Spleen (tissue), 13 donors: ENCODE results near the gene AHCYL2. TPM values are rescaled to one million over a fixed set of nuclear protein-coding genes. Genes with fewer than 3 reads are reported as not detected.

Experiments
- DNase-seq: peaks from one replicate; pipeline ENCODE4 v3.0.0-alpha.2; 2020
- H3K27ac ChIP-seq, 8 donors: fragments of 200-600 bp; sonication (generic) in 7 of 8; 1 replicate in 4 of 8; 2 replicates in 4 of 8; pipeline versions ENCODE4 v1.5.0 to v1.8.0; 2016 to 2021; ENCODE audit warnings: inconsistent platforms in 4 of 8, mild to moderate bottlenecking in 4 of 8, moderate library complexity in 1 of 8
- H3K27me3 ChIP-seq, 7 donors: fragments of 200-600 bp; sonication (generic) in 6 of 7; replicated peaks in 1 of 7; 1 replicate in 4 of 7; 2 replicates in 3 of 7; pipeline versions ENCODE4 v1.5.0 to v1.8.0; 2016 to 2021; ENCODE audit warnings: inconsistent platforms in 3 of 7, mild to moderate bottlenecking in 1 of 7
- H3K36me3 ChIP-seq, 6 donors: fragments of 200-600 bp; sonication (generic) in 5 of 6; 1 replicate in 4 of 6; 2 replicates in 2 of 6; pipeline versions ENCODE4 v1.5.0 to v1.8.0; 2016 to 2021; ENCODE audit warnings: inconsistent platforms in 2 of 6
- H3K4me1 ChIP-seq, 6 donors: fragments of 200-600 bp; sonication (generic) in 5 of 6; 1 replicate in 3 of 6; 2 replicates in 3 of 6; pipeline versions ENCODE4 v1.5.0 to v1.8.0; 2016 to 2021; ENCODE audit warnings: inconsistent platforms in 3 of 6
- H3K4me3 ChIP-seq, 8 donors: fragments of 200-600 bp; sonication (generic) in 7 of 8; 1 replicate in 4 of 8; 2 replicates in 4 of 8; pipeline versions ENCODE4 v1.5.0 to v1.8.0; 2016 to 2021; ENCODE audit warnings: inconsistent platforms in 4 of 8, mild to moderate bottlenecking in 4 of 8, moderate library complexity in 2 of 8
- H3K9me3 ChIP-seq, 8 donors: fragments of 200-600 bp; sonication (generic) in 7 of 8; 1 replicate in 4 of 8; 2 replicates in 4 of 8; pipeline versions ENCODE4 v1.5.0 to v1.8.0; 2016 to 2021; ENCODE audit warnings: inconsistent platforms in 4 of 8
- CTCF ChIP-seq, 11 experiments: fragments of 200-600 bp in 7 of 11; fragments of 450-650 bp in 4 of 11; sonication (generic) in 4 of 11; IDR thresholded peaks in 8 of 11; conservative IDR thresholded peaks in 3 of 11; 1 replicate in 7 of 11; 2 replicates in 4 of 11; pipeline versions ENCODE4 v1.4.0 to v1.8.0; 2016 to 2021; ENCODE audit warnings: antibody characterized with exemption in 11 of 11, inconsistent platforms in 4 of 11, mild to moderate bottlenecking in 1 of 11
- POLR2A ChIP-seq, 3 donors: fragments of 450-650 bp; IDR thresholded peaks; one replicate each; pipeline ENCODE4 v1.5.1; 2017; ENCODE audit warnings: antibody characterized with exemption in 3 of 3, mild to moderate bottlenecking in 1 of 3
- POLR2AphosphoS5 ChIP-seq, 3 donors: sonication (generic); formaldehyde crosslinking; IDR thresholded peaks; one replicate each; pipeline ENCODE4 v1.5.1; 2017; ENCODE audit warnings: antibody characterized with exemption in 3 of 3
- WGBS, 5 donors: extraction: QIAGEN DNeasy Blood & Tissue Kit in 3 of 5; methylation state at CpG; one replicate each; pipeline versions ENCODE4 v1.1.5 to v1.1.7; 2013 to 2018; 5-methylcytosine and 5-hydroxymethylcytosine counted together
- intact Hi-C: fragments of 100-400 bp; cut with DNase I; formaldehyde crosslinking; loops from one replicate; pipeline ENCODE4 v1.15.0; 2023; ENCODE audit warnings: low total_unique reads
- long read RNA-seq, 2 donors: transcript quantifications; one replicate each; lab custom pipeline, GENCODE V29; 2026
- polyA plus RNA-seq, 3 donors: library from polyadenylated mRNA; stranded (reverse); fragments of 200-250 nt; gene quantifications; one replicate each; pipeline ENCODE4 v1.2.1, GENCODE V29; 2013
- total RNA-seq, 7 donors: library from RNA; depleted of rRNA in 3 of 7; stranded (reverse); fragments of >200 nt in 3 of 7; fragmentation: NEBNext Ultra II Directional in 4 of 7; extraction: Animal tissue kit (Norgen Biotek cat#: 25700) in 4 of 7; gene quantifications; one replicate each; pipeline versions ENCODE4 v1.1.0 to v1.2.1, GENCODE V29; 2016 to 2021
- donor health status: healthy with polysubstance abuse.
- donor health status: DM: no; HTN: no; CAD: no; lungs with moderate emphysema.
- donor health status: DM: no; HTN: no; CAD: no.
- donor health status: Bipolar disorder and iron deficiency.
- donor health status: healthy.
- donor health status: DM: no; HTN: no; CAD: no.
- donor health status: DM: yes; HTN: yes; CAD: no.

The AHCYL2 gene
- total RNA-seq (10 to 100 TPM; 14.1 to 20.1 (median 18.3) TPM), polyA plus RNA-seq (1 to 10 TPM; 3.1 to 3.3 (median 3.3) TPM)
- long read RNA-seq, donor 1, full-length matches to known transcripts: 3 of 3 reads
- long read RNA-seq, donor 1, partial matches to known transcripts: 0 of 3 reads
- long read RNA-seq, donor 1, other reads (novel, unspliced or antisense): 0 of 3 reads
- long read RNA-seq, donor 2, full-length matches to known transcripts: 2 of 2 reads
- long read RNA-seq, donor 2, partial matches to known transcripts: 0 of 2 reads
- long read RNA-seq, donor 2, other reads (novel, unspliced or antisense): 0 of 2 reads

- peak within 1 kb of the TSS; percentile 73 to 100 (median 96) for H3K4me3 ChIP-seq
- TF ChIP-seq CTCF (IDR thresholded peaks at IDR 0.05 in 8 of 11, conservative IDR thresholded peaks at IDR 0.05 in 3 of 11): peak in 1 of 11 experiments; percentile 36
- peak; percentile 85 to 89 (median 87) for TF ChIP-seq POLR2AphosphoS5 (IDR thresholded peaks at IDR 0.05)
- TF ChIP-seq POLR2A (IDR thresholded peaks at IDR 0.05): peak in 1 of 3 donors; percentile 27
- H3K27ac ChIP-seq: peak within 1 kb of the TSS; percentile 89 to 97 (median 95)
- H3K36me3 ChIP-seq: no peaks in the 10 kb centered on the region
- no peaks in the 10 kb centered on the region for H3K9me3 ChIP-seq
- intact Hi-C loops: loop anchor here (10.0 kb wide), 2 partner anchors 50 to 250 kb away; no protein-coding TSS in a partner anchor
- H3K27me3 ChIP-seq: no peaks in the 10 kb centered on the region
- H3K4me1 ChIP-seq: peaks cover 4 to 57% (median 31%) of the 10 kb centered on the region in 6 donors
- WGBS, 5 donors: 1% methylated on average over 42 to 63 of the region's 63 CpGs
- peak; percentile 100 for DNase-seq
Measured at GRCh38 chr7:129224251-129225205, at the start of gene AHCYL2. AHCYL2 (plus strand) TSS chr7:129225030.

- intact Hi-C loops: no loop called here
- no peaks in the 10 kb centered on the region for H3K36me3 ChIP-seq
- WGBS, 5 donors: 65 to 83% (median 74%) methylated on average over 11 of the region's 11 CpGs
- H3K27me3 ChIP-seq: no peaks in the 10 kb centered on the region
- no peak for TF ChIP-seq POLR2A (IDR thresholded peaks at IDR 0.05)
- TF ChIP-seq CTCF (IDR thresholded peaks at IDR 0.05 in 8 of 11, conservative IDR thresholded peaks at IDR 0.05 in 3 of 11): no peak
- TF ChIP-seq POLR2AphosphoS5 (IDR thresholded peaks at IDR 0.05): no peak
- H3K27ac ChIP-seq: no peak overlapping the region
- no peak overlapping the region for H3K4me3 ChIP-seq
- H3K9me3 ChIP-seq: no peaks in the 10 kb centered on the region
- H3K4me1 ChIP-seq: no peaks in the 10 kb centered on the region
- DNase-seq: no peak
Measured at GRCh38 chr7:129176916-129177710, 47.7 kb upstream of the AHCYL2 start.

- intact Hi-C loops: no loop called here
Measured at GRCh38 chr7:129184981-129185670, 39.7 kb upstream of the AHCYL2 start.

More at GRCh38 chr7:129184981-129185670, 39.7 kb upstream of the AHCYL2 start:
- Histone ChIP-seq H3K27me3 (peaks cover 0 to 33% (median 10%) of the 10 kb centered on the region in 7 donors), H3K27ac (no peak overlapping the region), H3K9me3 (no peaks in the 10 kb centered on the region), H3K4me3 (no peak overlapping the region), H3K4me1 (peaks cover 5 to 26% (median 20%) of the 10 kb centered on the region in 6 donors), H3K36me3 (no peaks in the 10 kb centered on the region)
- 61 to 83% (median 70%) methylated on average over 6 of the region's 6 CpGs for WGBS, 5 donors
- no peak for DNase-seq
- TF ChIP-seq POLR2A (IDR thresholded peaks at IDR 0.05): no peak
- no peak for TF ChIP-seq CTCF (IDR thresholded peaks at IDR 0.05 in 8 of 11, conservative IDR thresholded peaks at IDR 0.05 in 3 of 11)
- TF ChIP-seq POLR2AphosphoS5 (IDR thresholded peaks at IDR 0.05): no peak
